IMR-90 (cell line): ENCODE measurements around the gene TEFM. TPM values are rescaled to one million over a fixed set of nuclear protein-coding genes. Genes with fewer than 3 reads are reported as not detected.

Source experiments
- ATAC-seq: fragments of 200-7000 bp; cut with Tn5 transposase; 2 replicates; pipeline ENCODE4 v1.9.1; 2020; ENCODE audit warnings: low read depth, mild to moderate bottlenecking, moderate library complexity
- BruUV-seq: library from RNA; stranded (reverse); fragments of 400-500 nt; replicated peaks from 2 replicates; lab custom pipeline; 2021; lab: Mats Ljungman, UMichigan
- CTCF ChIA-PET: fragments of 300-600 bp; formaldehyde crosslinking; extraction: SDS; loops from one replicate; lab custom pipeline; 2021; ENCODE audit warnings: antibody characterized with exemption; lab: Yijun Ruan, JAX
- POLR2A ChIA-PET: fragments of 300-600 bp; sonication (Branson Sonifier 250); formaldehyde crosslinking; loops from one replicate; lab custom pipeline; 2022; ENCODE audit warnings: antibody characterized with exemption; ENCODE audit not compliant: unreplicated experiment; lab: Charles Lee
- DNase-seq: peaks from one replicate; pipeline ENCODE4 v3.0.0; 2013
- H2AFZ ChIP-seq: replicated peaks from 2 replicates; pipeline ENCODE3; 2013; ENCODE audit warnings: low read length, mild to moderate bottlenecking; ENCODE audit not compliant: poor library complexity
- H2AK5ac ChIP-seq: 2 replicates; pipeline ENCODE4 v1.6.1; 2013; ENCODE audit warnings: low read depth, low read length, inconsistent platforms
- H2AK9ac ChIP-seq: replicated peaks from 2 replicates; pipeline ENCODE3; 2013; ENCODE audit warnings: mild to moderate bottlenecking, low read depth, low read length, moderate library complexity; ENCODE audit not compliant: poor library complexity
- H2BK120ac ChIP-seq: 2 replicates; pipeline ENCODE4 v1.6.1; 2013; ENCODE audit warnings: low read depth, low read length, inconsistent platforms
- H2BK15ac ChIP-seq: 3 replicates; pipeline ENCODE4 v1.6.1; 2013; ENCODE audit warnings: low read depth, low read length, inconsistent platforms
- H2BK20ac ChIP-seq: 2 replicates; pipeline ENCODE4 v1.6.1; 2013; ENCODE audit warnings: low read depth, mild to moderate bottlenecking, inconsistent platforms, low read length, moderate library complexity
- H2BK5ac ChIP-seq: 2 replicates; pipeline ENCODE4 v1.6.1; 2013; ENCODE audit warnings: mild to moderate bottlenecking, low read depth, low read length, inconsistent platforms; ENCODE audit not compliant: poor library complexity, severe bottlenecking
- H3K14ac ChIP-seq: replicated peaks from 2 replicates; pipeline ENCODE4 v1.6.1; 2013; ENCODE audit warnings: low read depth, low read length, inconsistent platforms
- H3K18ac ChIP-seq: 2 replicates; pipeline ENCODE4 v1.6.1; 2013; ENCODE audit warnings: low read depth, low read length, control low read depth
- H3K23ac ChIP-seq: 2 replicates; pipeline ENCODE4 v1.6.1; 2013; ENCODE audit warnings: low read depth, low read length, inconsistent platforms
- H3K27ac ChIP-seq: 2 replicates; pipeline ENCODE4 v1.5.1; 2013; ENCODE audit warnings: mild to moderate bottlenecking, control low read depth, low read length; ENCODE audit not compliant: insufficient read depth
- H3K27me3 ChIP-seq: 2 replicates; pipeline ENCODE4 v1.6.1; 2013; ENCODE audit warnings: low read length; ENCODE audit not compliant: control insufficient read depth, insufficient read depth
- H3K36me3 ChIP-seq: 2 replicates; pipeline ENCODE4 v1.6.1; 2013; ENCODE audit warnings: low read length, mixed read lengths; ENCODE audit not compliant: control insufficient read depth, insufficient read depth
- H3K4ac ChIP-seq: 2 replicates; pipeline ENCODE4 v1.6.1; 2013; ENCODE audit warnings: low read depth, low read length, inconsistent platforms
- H3K4me1 ChIP-seq: 2 replicates; pipeline ENCODE4 v1.6.1; 2013; ENCODE audit warnings: low read length, mixed read lengths; ENCODE audit not compliant: control insufficient read depth, insufficient read depth
- H3K4me2 ChIP-seq: 2 replicates; pipeline ENCODE4 v1.6.1; 2013; ENCODE audit warnings: low read depth, mild to moderate bottlenecking, control low read depth, low read length, moderate library complexity
- H3K4me3 ChIP-seq: 2 replicates; pipeline ENCODE4 v1.5.1; 2013; ENCODE audit warnings: low read depth, mild to moderate bottlenecking, control low read depth, low read length, moderate library complexity; ENCODE audit not compliant: insufficient read depth
- H3K56ac ChIP-seq: 2 replicates; pipeline ENCODE4 v1.6.1; 2013; ENCODE audit warnings: low read length, inconsistent platforms; ENCODE audit not compliant: insufficient read depth; ENCODE audit errors: extremely low read depth
- H3K79me1 ChIP-seq, 2 experiments: 2 replicates each; pipeline ENCODE4 v1.6.1; 2013; ENCODE audit warnings: low read length in 2 of 2, inconsistent platforms in 1 of 2, low read depth in 1 of 2
- H3K9ac ChIP-seq: 2 replicates; pipeline ENCODE4 v1.6.1; 2013; ENCODE audit warnings: low read depth, low read length, control low read depth
- H3K9me1 ChIP-seq: 2 replicates; pipeline ENCODE4 v1.6.1; 2013; ENCODE audit warnings: low read length, inconsistent platforms; ENCODE audit not compliant: insufficient read depth
- H3K9me3 ChIP-seq: 2 replicates; pipeline ENCODE4 v1.6.1; 2013; ENCODE audit warnings: low read length; ENCODE audit not compliant: control insufficient read depth, insufficient read depth
- H4K20me1 ChIP-seq: 2 replicates; pipeline ENCODE4 v1.6.1; 2013; ENCODE audit warnings: low read length, inconsistent platforms; ENCODE audit not compliant: insufficient read depth
- H4K5ac ChIP-seq: 2 replicates; pipeline ENCODE4 v1.6.1; 2013; ENCODE audit warnings: mild to moderate bottlenecking, low read depth, low read length, control low read depth
- H4K8ac ChIP-seq, 2 experiments: 2 replicates each; pipeline ENCODE4 v1.6.1; 2013; ENCODE audit warnings: low read depth in 2 of 2, low read length in 2 of 2, control low read depth in 1 of 2, inconsistent platforms in 1 of 2
- H4K91ac ChIP-seq: 2 replicates; pipeline ENCODE4 v1.6.1; 2013; ENCODE audit warnings: low read depth, low read length, inconsistent platforms; ENCODE audit not compliant: insufficient read depth
- BHLHE40 ChIP-seq: fragments of 150-350 bp; IDR thresholded peaks from 2 replicates; pipeline ENCODE4 v1.6.1; 2016; ENCODE audit warnings: mild to moderate bottlenecking, low read depth, low read length
- CEBPB ChIP-seq: IDR thresholded peaks from 2 replicates; pipeline ENCODE4 v1.6.1; 2012; ENCODE audit warnings: low read depth, low read length, improper control_type of control experiment
- CHD1 ChIP-seq: IDR thresholded peaks from 2 replicates; pipeline ENCODE4 v1.6.1; 2012; ENCODE audit warnings: low read depth, low read length, improper control_type of control experiment
- CTCF ChIP-seq: conservative IDR thresholded peaks from 2 replicates; pipeline ENCODE4 v1.5.1; 2012; ENCODE audit warnings: mild to moderate bottlenecking, low read depth, low read length, improper control_type of control experiment
- FOS ChIP-seq: fragments of 150-350 bp; IDR thresholded peaks from 2 replicates; pipeline ENCODE4 v1.6.1; 2016; ENCODE audit warnings: low read depth, low read length
- MAFK ChIP-seq: IDR thresholded peaks from 2 replicates; pipeline ENCODE4 v1.6.1; 2012; ENCODE audit warnings: low read depth, low read length, improper control_type of control experiment
- MAZ ChIP-seq: IDR thresholded peaks from 2 replicates; pipeline ENCODE4 v1.6.1; 2012; ENCODE audit warnings: low read depth, mild to moderate bottlenecking, low read length, improper control_type of control experiment, moderate library complexity, borderline replicate concordance
- MXI1 ChIP-seq: IDR thresholded peaks from 2 replicates; pipeline ENCODE4 v1.6.1; 2012; ENCODE audit warnings: low read depth, mild to moderate bottlenecking, low read length, moderate library complexity, borderline replicate concordance
- NFE2L2 ChIP-seq: fragments of 150-350 bp; IDR thresholded peaks from 2 replicates; pipeline ENCODE4 v1.6.1; 2016; ENCODE audit warnings: low read depth, mild to moderate bottlenecking, low read length
- POLR2A ChIP-seq: IDR thresholded peaks from 2 replicates; pipeline ENCODE4 v1.6.1; 2012; ENCODE audit warnings: mild to moderate bottlenecking, low read depth, low read length
- RAD21 ChIP-seq: IDR thresholded peaks from 2 replicates; pipeline ENCODE4 v1.6.1; 2012; ENCODE audit warnings: low read length, improper control_type of control experiment
- RCOR1 ChIP-seq: IDR thresholded peaks from 2 replicates; pipeline ENCODE4 v1.6.1; 2012; ENCODE audit warnings: mild to moderate bottlenecking, low read length, improper control_type of control experiment; ENCODE audit not compliant: insufficient replicate concordance
- RFX5 ChIP-seq: IDR thresholded peaks from 2 replicates; pipeline ENCODE4 v1.8.0; 2012; ENCODE audit warnings: low read depth, mild to moderate bottlenecking, low read length, moderate library complexity
- SMC3 ChIP-seq: fragments of 150-350 bp; IDR thresholded peaks from 2 replicates; pipeline ENCODE4 v1.6.1; 2016; ENCODE audit warnings: low read depth, mild to moderate bottlenecking, antibody characterized with exemption, low read length, moderate library complexity
- WGBS, 2 experiments: methylation state at CpG; one replicate each; pipeline versions ENCODE4 v1.1.5 to v1.1.7; 2013; ENCODE audit warnings: missing lambda C conversion rate in 2 of 2; ENCODE audit not compliant: insufficient read length in 1 of 2; ENCODE audit errors: extremely low coverage in 2 of 2; 5-methylcytosine and 5-hydroxymethylcytosine counted together
- dilution Hi-C: fragments of 300-500 bp; cut with HindIII; formaldehyde crosslinking; loops from one replicate; pipeline ENCODE4 v1.14.3; 2018; ENCODE audit warnings: low sequenced_read_pairs; ENCODE audit not compliant: unreplicated experiment
- in situ Hi-C: fragments of 300-500 bp; cut with MboI; formaldehyde crosslinking; loops from 3 replicates; pipeline ENCODE4 v1.14.3; 2019; ENCODE audit warnings: low sequenced_read_pairs, inconsistent platforms, mixed read lengths
- intact Hi-C: fragments of 100-400 bp; cut with micrococcal nuclease; formaldehyde crosslinking; loops from 2 replicates; pipeline ENCODE4 v1.10.0; 2022
- polyA plus RNA-seq, 3 experiments: library from polyadenylated mRNA; depleted of rRNA; stranded (reverse); fragments of >200 nt; gene quantifications; 2 replicates each; pipeline ENCODE4 v1.2.3, GENCODE V29; 2012; ENCODE audit warnings: low replicate concordance in 1 of 3
- total RNA-seq: library from RNA; depleted of rRNA; stranded (reverse); fragments of >200 nt; gene quantifications from 2 replicates; pipeline ENCODE4 v1.2.3, GENCODE V29; 2012
- TF ChIP-seq, protein P1 (sequence below): fragments of 150-350 bp; IDR thresholded peaks from 2 replicates; pipeline ENCODE4 v1.6.1; 2016; ENCODE audit warnings: low read depth, mild to moderate bottlenecking, low read length, moderate library complexity, borderline replicate concordance
- TF ChIP-seq, protein P2 (sequence below): fragments of 150-350 bp; IDR thresholded peaks from 2 replicates; pipeline ENCODE4 v1.6.1; 2017; ENCODE audit warnings: mild to moderate bottlenecking, antibody characterized with exemption, low read length, low read depth

TEFM gene
- total and polyA plus RNA-seq, 2 of the 4 experiments (the other 2 are of a cell fraction): 7.9 to 13.8 TPM

DNA sequence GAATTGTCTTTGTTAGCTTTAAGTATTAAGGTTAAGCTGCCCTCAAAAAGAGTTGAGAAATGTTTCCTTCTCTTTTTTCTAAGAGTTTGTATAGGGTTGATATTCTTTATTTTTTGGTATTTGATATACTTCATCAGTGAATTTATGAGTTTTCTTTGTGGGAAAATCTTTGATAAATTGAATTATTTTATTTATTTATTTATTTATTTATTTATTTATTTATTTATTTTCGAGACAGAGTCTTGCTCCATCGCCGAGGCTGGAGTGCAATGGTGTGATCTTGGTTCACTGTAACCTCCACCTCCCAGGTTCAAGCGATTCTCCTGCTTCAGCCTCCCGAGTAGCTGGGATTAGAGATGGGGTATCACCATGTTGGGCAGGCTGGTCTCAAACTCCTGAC lies 19.9 kb downstream of the TEFM start:
- POLR2A ChIA-PET: no interaction called here
- intact Hi-C loops: no loop called here
- no peaks in the 10 kb centered on the region for H3K4me1 ChIP-seq

More for the DNA sequence above, 19.9 kb downstream of the TEFM start:
- dilution Hi-C loops: no loop called here
- Histone ChIP-seq H3K79me1 (peaks cover 0 to 3% of the 10 kb centered on the region in 2 experiments; a peak in 2 of 4 replicates), H4K20me1 (no peaks in the 10 kb centered on the region), H4K5ac (no peak overlapping the region), H4K8ac (no peak overlapping the region), H2BK15ac (no peak overlapping the region), H2AK5ac (no peak overlapping the region), H2BK20ac (no peak overlapping the region), H3K36me3 (peaks cover 11% of the 10 kb centered on the region; the same call in 1 of the 2 replicates), H3K27ac (no peak overlapping the region), H3K27me3 (no peaks in the 10 kb centered on the region), H2AK9ac (no peak overlapping the region), H3K18ac (no peak overlapping the region), H3K23ac (no peak overlapping the region), H2BK5ac (no peak overlapping the region), H3K9me1 (no peaks in the 10 kb centered on the region), H3K56ac (no peak overlapping the region), H4K91ac (no peak overlapping the region), H3K9ac (no peak overlapping the region), H2BK120ac (no peak overlapping the region), H3K4ac (no peak overlapping the region), H3K4me3 (no peak overlapping the region), H3K9me3 (no peaks in the 10 kb centered on the region), H3K4me2 (no peak overlapping the region), H3K14ac (no peak overlapping the region), H2AFZ (no peak overlapping the region)
- ATAC-seq (no peak), DNase-seq (no peak)
- CTCF ChIA-PET: interaction anchor here (0.6 to 0.7 kb wide), 2 partner anchors 13 to 84 kb away, joined by 3 to 4 read pairs; no protein-coding TSS in a partner anchor
- BruUV-seq: no TSS peak
- WGBS, 2 experiments: no CpG with 5 or more reads among the region's 5 CpGs
- in situ Hi-C loops: no loop called here
- TF ChIP-seq FOS: no peak
- TF ChIP-seq, protein P1, sequence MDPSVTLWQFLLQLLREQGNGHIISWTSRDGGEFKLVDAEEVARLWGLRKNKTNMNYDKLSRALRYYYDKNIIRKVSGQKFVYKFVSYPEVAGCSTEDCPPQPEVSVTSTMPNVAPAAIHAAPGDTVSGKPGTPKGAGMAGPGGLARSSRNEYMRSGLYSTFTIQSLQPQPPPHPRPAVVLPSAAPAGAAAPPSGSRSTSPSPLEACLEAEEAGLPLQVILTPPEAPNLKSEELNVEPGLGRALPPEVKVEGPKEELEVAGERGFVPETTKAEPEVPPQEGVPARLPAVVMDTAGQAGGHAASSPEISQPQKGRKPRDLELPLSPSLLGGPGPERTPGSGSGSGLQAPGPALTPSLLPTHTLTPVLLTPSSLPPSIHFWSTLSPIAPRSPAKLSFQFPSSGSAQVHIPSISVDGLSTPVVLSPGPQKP: no peak
- no peak for TF ChIP-seq RFX5
- TF ChIP-seq CEBPB: no peak
- TF ChIP-seq RCOR1: no peak
- no peak for TF ChIP-seq POLR2A
- no peak for TF ChIP-seq RAD21
- TF ChIP-seq MAZ: no peak
- no peak for TF ChIP-seq SMC3
- TF ChIP-seq, protein P2, sequence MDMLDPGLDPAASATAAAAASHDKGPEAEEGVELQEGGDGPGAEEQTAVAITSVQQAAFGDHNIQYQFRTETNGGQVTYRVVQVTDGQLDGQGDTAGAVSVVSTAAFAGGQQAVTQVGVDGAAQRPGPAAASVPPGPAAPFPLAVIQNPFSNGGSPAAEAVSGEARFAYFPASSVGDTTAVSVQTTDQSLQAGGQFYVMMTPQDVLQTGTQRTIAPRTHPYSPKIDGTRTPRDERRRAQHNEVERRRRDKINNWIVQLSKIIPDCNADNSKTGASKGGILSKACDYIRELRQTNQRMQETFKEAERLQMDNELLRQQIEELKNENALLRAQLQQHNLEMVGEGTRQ: no peak
- no peak for TF ChIP-seq CTCF
- TF ChIP-seq CHD1: no peak
- TF ChIP-seq NFE2L2: no peak
- TF ChIP-seq MAFK: no peak
- TF ChIP-seq MXI1: no peak
- no peak for TF ChIP-seq BHLHE40
